Measurements from ENCODE around the gene FARS2.

FARS2 gene

DNA sequence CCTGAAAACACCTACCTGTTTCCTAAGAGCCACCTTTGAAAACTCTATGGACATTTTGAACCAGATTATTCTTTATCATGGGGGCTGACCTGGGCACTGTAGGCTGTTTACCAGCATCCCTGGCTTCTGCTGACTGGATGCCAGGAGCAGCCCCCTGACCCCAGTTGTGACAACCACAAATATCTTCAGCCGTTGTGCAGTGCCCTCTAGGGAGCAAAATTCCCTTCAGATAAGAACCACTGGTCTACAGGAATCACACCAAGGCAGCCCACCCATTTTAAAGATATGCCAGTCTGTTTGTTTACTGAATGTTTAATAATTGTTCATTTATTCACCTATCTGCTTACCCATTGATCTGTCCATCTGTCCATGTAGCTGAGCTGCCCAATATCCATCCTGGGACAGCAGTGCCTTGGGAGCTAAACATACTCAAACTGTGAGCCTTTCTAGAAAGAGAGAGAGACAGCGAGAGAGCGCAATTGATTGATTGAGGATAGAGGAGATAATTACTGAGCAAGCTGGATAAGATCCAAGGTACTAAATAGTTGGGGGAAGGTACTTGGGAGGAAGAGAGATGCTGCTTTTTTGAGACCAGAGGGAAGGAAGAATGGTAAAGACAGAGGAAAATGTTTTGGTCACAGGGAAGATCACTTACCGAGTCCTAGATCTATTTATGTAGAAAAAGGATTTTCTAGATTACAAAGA is 468.7 kb downstream of the FARS2 start:
- no peaks in the 10 kb centered on the region for H3K36me3 ChIP-seq (ENCODE audit: control insufficient read depth, insufficient read depth, low read length)
- no peaks in the 10 kb centered on the region for H3K9me3 ChIP-seq (ENCODE audit: control insufficient read depth, low read length)
- WGBS, 2 experiments = 89% methylated on average over 4 of the region's 4 CpGs
- H3K27ac ChIP-seq (ENCODE audit: insufficient read depth, low read depth, low read length, poor library complexity, severe bottlenecking) = no peak overlapping the region
- no peaks in the 10 kb centered on the region for H3K27me3 ChIP-seq (ENCODE audit: control insufficient read depth, insufficient read depth, low read length, poor library complexity, severe bottlenecking)
- H3K4me1 ChIP-seq (ENCODE audit: control insufficient read depth, insufficient read depth, low read length) = no peaks in the 10 kb centered on the region
- H3K4me3 ChIP-seq (ENCODE audit: insufficient read depth, low read depth, low read length) = no peak overlapping the region

DNA sequence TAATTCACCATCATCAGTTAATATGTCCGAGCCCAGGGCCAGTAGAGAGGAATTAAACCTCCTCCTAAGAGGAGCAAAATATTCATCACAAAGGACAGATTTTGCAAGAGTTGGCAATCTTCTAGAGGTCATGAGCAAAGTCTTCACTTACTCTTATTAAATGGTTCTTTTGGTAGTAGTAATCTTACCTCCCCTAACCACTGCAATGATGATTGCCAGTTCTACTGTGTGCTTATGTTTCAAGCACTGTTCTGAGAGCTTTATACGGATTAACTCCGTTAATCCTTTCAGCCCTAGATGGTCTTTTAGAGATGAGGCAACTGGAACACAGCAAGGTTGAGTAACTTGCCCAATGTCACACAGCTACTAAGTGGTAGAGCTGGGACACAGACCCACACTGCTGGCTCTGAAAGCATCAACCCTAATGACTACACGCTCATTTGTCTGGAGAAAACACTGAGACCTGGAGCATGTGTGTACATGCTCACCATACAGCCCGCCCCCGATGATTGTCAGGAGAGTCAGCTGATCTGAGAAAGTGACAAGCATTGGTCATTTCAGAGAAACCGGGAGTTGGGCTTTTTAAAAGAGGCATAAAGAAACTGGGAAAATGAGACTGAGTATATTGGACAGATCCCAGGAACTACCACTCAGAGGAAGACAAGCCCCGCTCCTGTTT is 469.4 kb downstream of the FARS2 start:
- no peak overlapping the region for H3K27ac ChIP-seq (ENCODE audit: insufficient read depth, low read depth, low read length, poor library complexity, severe bottlenecking)
- H3K4me3 ChIP-seq (ENCODE audit: insufficient read depth, low read depth, low read length) = no peak overlapping the region
- 91 to 93% methylated on average over 8 of the region's 8 CpGs for WGBS, 2 experiments

GRCh38 chr6:5731435-5731834 is 470.1 kb downstream of the FARS2 start:
- Histone ChIP-seq H3K4me3 (ENCODE audit: insufficient read depth, low read depth, low read length) (no peak overlapping the region), H3K27ac (ENCODE audit: insufficient read depth, low read depth, low read length, poor library complexity, severe bottlenecking) (no peak overlapping the region), H3K9me3 (ENCODE audit: control insufficient read depth, low read length) (no peaks in the 10 kb centered on the region), H3K36me3 (ENCODE audit: control insufficient read depth, insufficient read depth, low read length) (no peaks in the 10 kb centered on the region), H3K4me1 (ENCODE audit: control insufficient read depth, insufficient read depth, low read length) (no peaks in the 10 kb centered on the region), H3K27me3 (ENCODE audit: control insufficient read depth, insufficient read depth, low read length, poor library complexity, severe bottlenecking) (no peaks in the 10 kb centered on the region)
- WGBS, 2 experiments = 94 to 95% methylated on average over 7 of the region's 7 CpGs

More for the DNA sequence above, 469.4 kb downstream of the FARS2 start:
- Histone ChIP-seq H3K36me3 (ENCODE audit: control insufficient read depth, insufficient read depth, low read length) (no peaks in the 10 kb centered on the region), H3K27me3 (ENCODE audit: control insufficient read depth, insufficient read depth, low read length, poor library complexity, severe bottlenecking) (no peaks in the 10 kb centered on the region), H3K9me3 (ENCODE audit: control insufficient read depth, low read length) (no peaks in the 10 kb centered on the region), H3K4me1 (ENCODE audit: control insufficient read depth, insufficient read depth, low read length) (no peaks in the 10 kb centered on the region)

DNA sequence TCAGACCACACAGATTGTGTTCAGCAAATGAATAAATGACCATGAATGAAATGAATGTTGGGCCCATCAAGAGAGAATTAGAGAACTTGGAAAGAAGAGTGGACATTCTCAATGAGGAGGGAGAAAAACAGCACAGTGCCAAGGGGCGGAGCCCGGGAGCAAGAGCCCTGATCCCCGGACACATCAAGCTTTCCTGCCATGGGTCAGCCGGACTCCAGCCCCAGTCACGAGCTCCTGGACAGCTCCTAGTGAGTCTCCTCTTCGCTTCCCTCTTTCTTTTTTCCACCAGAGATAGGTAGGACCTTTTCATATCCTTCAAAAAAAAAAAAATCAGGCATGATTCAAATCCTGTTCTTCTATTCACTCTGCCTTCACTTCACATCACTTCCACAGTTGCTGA is 471.2 kb downstream of the FARS2 start:
- H3K9me3 ChIP-seq (ENCODE audit: control insufficient read depth, low read length) = no peaks in the 10 kb centered on the region
- no peaks in the 10 kb centered on the region for H3K36me3 ChIP-seq (ENCODE audit: control insufficient read depth, insufficient read depth, low read length)
- no peaks in the 10 kb centered on the region for H3K27me3 ChIP-seq (ENCODE audit: control insufficient read depth, insufficient read depth, low read length, poor library complexity, severe bottlenecking)
- H3K27ac ChIP-seq (ENCODE audit: insufficient read depth, low read depth, low read length, poor library complexity, severe bottlenecking) = no peak overlapping the region
- 86 to 88% methylated on average over 6 of the region's 6 CpGs for WGBS, 2 experiments
- no peak overlapping the region for H3K4me3 ChIP-seq (ENCODE audit: insufficient read depth, low read depth, low read length)
- no peaks in the 10 kb centered on the region for H3K4me1 ChIP-seq (ENCODE audit: control insufficient read depth, insufficient read depth, low read length)

DNA sequence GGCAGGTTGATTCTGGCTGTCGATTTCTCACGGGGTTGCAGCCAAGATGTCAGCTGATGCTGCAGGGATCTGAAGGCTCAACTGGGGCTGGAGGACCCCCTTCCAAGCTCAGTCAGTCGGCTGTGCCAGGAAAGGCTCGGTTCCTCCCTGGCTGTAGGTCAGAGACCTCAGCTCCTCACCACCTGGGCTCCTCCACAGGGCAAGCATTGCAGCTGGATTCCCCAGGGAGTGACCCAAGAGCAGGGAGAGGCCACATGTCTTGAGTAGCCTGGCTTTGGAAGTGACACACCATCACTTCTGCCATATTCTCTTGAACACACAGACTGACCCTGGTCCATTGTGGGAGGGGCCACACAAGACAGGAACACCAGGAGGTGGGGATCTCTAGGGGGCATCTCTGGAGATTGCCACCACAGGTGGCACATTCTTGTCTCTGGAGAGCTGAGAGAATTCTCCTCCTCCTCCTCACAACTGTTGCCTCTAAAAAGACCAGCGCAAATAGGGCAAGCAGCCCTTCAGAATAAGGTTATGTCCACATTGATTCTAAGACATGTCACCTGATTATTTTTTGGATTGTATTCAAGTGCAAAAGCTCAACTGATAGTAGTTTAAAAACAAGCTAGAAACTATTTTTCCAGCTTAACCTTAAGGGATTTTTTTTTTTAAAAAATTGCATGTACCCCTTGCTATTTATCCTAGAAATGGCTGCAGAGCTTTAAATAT is 474.9 kb downstream of the FARS2 start:
- WGBS, 2 experiments = 82 to 90% methylated on average over 4 to 5 of the region's 5 CpGs
- no peaks in the 10 kb centered on the region for H3K4me1 ChIP-seq (ENCODE audit: control insufficient read depth, insufficient read depth, low read length)
- no peaks in the 10 kb centered on the region for H3K9me3 ChIP-seq (ENCODE audit: control insufficient read depth, low read length)
- H3K4me3 ChIP-seq (ENCODE audit: insufficient read depth, low read depth, low read length) = no peak overlapping the region
- no peaks in the 10 kb centered on the region for H3K36me3 ChIP-seq (ENCODE audit: control insufficient read depth, insufficient read depth, low read length)
- no peaks in the 10 kb centered on the region for H3K27me3 ChIP-seq (ENCODE audit: control insufficient read depth, insufficient read depth, low read length, poor library complexity, severe bottlenecking)
- no peak overlapping the region for H3K27ac ChIP-seq (ENCODE audit: insufficient read depth, low read depth, low read length, poor library complexity, severe bottlenecking)

DNA sequence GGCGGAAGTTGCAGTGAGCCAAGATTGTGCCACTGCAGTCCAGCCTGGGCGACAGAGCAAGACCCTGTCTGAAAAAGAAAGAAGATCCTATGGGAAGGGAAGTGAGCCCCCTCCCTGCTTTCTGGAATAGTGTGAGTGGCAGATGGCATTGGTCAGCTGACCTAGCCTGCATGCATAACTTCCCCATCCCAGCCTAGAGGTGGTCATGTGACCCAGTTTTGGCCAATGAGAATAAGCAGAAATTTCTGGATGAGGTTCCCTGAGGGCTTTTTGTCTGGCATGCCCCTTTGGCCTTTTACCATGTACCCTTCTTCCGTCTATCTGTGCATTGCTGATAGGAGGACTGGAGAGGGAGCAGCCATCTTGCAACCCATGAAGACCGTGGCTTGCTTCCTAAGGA is 476.1 kb downstream of the FARS2 start:
- Histone ChIP-seq H3K27ac (ENCODE audit: insufficient read depth, low read depth, low read length, poor library complexity, severe bottlenecking) (no peak overlapping the region), H3K9me3 (ENCODE audit: control insufficient read depth, low read length) (no peaks in the 10 kb centered on the region), H3K27me3 (ENCODE audit: control insufficient read depth, insufficient read depth, low read length, poor library complexity, severe bottlenecking) (no peaks in the 10 kb centered on the region), H3K36me3 (ENCODE audit: control insufficient read depth, insufficient read depth, low read length) (no peaks in the 10 kb centered on the region), H3K4me3 (ENCODE audit: insufficient read depth, low read depth, low read length) (no peak overlapping the region), H3K4me1 (ENCODE audit: control insufficient read depth, insufficient read depth, low read length) (no peaks in the 10 kb centered on the region)
- 92 to 96% methylated on average over 4 of the region's 4 CpGs for WGBS, 2 experiments

DNA sequence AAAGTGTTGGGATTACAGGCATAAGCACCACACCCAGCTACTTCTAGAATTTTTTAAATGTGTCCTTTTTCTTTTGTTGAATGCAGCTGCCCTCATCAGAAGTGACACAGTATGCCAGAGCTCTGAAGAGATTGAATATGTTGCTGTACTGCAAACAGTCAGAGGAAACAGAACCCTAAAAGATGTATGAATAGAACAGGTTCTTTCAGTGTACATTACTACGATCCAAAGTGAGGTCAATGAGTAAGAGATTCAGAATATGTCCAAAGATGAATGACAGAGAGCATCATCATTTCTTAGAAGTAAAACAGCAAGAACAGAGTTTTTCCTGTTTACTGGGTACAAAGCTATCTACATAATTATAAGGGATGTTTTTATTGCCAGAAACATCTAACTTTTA is 476.9 kb downstream of the FARS2 start:
- WGBS, 2 experiments = 97 to 100% methylated on average over 1 of the region's 1 CpG
- no peaks in the 10 kb centered on the region for H3K9me3 ChIP-seq (ENCODE audit: control insufficient read depth, low read length)
- no peaks in the 10 kb centered on the region for H3K36me3 ChIP-seq (ENCODE audit: control insufficient read depth, insufficient read depth, low read length)
- no peaks in the 10 kb centered on the region for H3K4me1 ChIP-seq (ENCODE audit: control insufficient read depth, insufficient read depth, low read length)
- H3K4me3 ChIP-seq (ENCODE audit: insufficient read depth, low read depth, low read length) = no peak overlapping the region
- no peaks in the 10 kb centered on the region for H3K27me3 ChIP-seq (ENCODE audit: control insufficient read depth, insufficient read depth, low read length, poor library complexity, severe bottlenecking)
- H3K27ac ChIP-seq (ENCODE audit: insufficient read depth, low read depth, low read length, poor library complexity, severe bottlenecking) = no peak overlapping the region

- Histone ChIP-seq H3K9me3 (ENCODE audit: control insufficient read depth, low read length) (no peaks in the 10 kb centered on the region), H3K27ac (ENCODE audit: insufficient read depth, low read depth, low read length, poor library complexity, severe bottlenecking) (no peak overlapping the region), H3K36me3 (ENCODE audit: control insufficient read depth, insufficient read depth, low read length) (no peaks in the 10 kb centered on the region), H3K4me1 (ENCODE audit: control insufficient read depth, insufficient read depth, low read length) (no peaks in the 10 kb centered on the region), H3K4me3 (ENCODE audit: insufficient read depth, low read depth, low read length) (no peak overlapping the region), H3K27me3 (ENCODE audit: control insufficient read depth, insufficient read depth, low read length, poor library complexity, severe bottlenecking) (no peaks in the 10 kb centered on the region)
- 96 to 97% methylated on average over 5 of the region's 5 CpGs for WGBS, 2 experiments
These were observed 483.2 kb downstream of the FARS2 start for GRCh38 chr6:5744497-5744896.

- H3K4me3 ChIP-seq (ENCODE audit: insufficient read depth, low read depth, low read length) = no peak overlapping the region
- H3K27ac ChIP-seq (ENCODE audit: insufficient read depth, low read depth, low read length, poor library complexity, severe bottlenecking) = no peak overlapping the region
- no peaks in the 10 kb centered on the region for H3K9me3 ChIP-seq (ENCODE audit: control insufficient read depth, low read length)
- no peaks in the 10 kb centered on the region for H3K4me1 ChIP-seq (ENCODE audit: control insufficient read depth, insufficient read depth, low read length)
- H3K36me3 ChIP-seq (ENCODE audit: control insufficient read depth, insufficient read depth, low read length) = no peaks in the 10 kb centered on the region
- 100% methylated on average over 2 of the region's 2 CpGs for whole genome bisulfite sequencing, 2 experiments
- H3K27me3 ChIP-seq (ENCODE audit: control insufficient read depth, insufficient read depth, low read length, poor library complexity, severe bottlenecking) = no peaks in the 10 kb centered on the region
These were observed 483.8 kb downstream of the FARS2 start for GRCh38 chr6:5745081-5745480.

- H3K27ac ChIP-seq (ENCODE audit: insufficient read depth, low read depth, low read length, poor library complexity, severe bottlenecking) = no peak overlapping the region
These were observed 484.9 kb downstream of the FARS2 start for GRCh38 chr6:5746053-5746758.

More at GRCh38 chr6:5746053-5746758, 484.9 kb downstream of the FARS2 start:
- no peaks in the 10 kb centered on the region for H3K9me3 ChIP-seq (ENCODE audit: control insufficient read depth, low read length)
- 72 to 77% methylated on average over 12 of the region's 12 CpGs for WGBS, 2 experiments
- no peaks in the 10 kb centered on the region for H3K27me3 ChIP-seq (ENCODE audit: control insufficient read depth, insufficient read depth, low read length, poor library complexity, severe bottlenecking)
- H3K36me3 ChIP-seq (ENCODE audit: control insufficient read depth, insufficient read depth, low read length) = no peaks in the 10 kb centered on the region
- no peaks in the 10 kb centered on the region for H3K4me1 ChIP-seq (ENCODE audit: control insufficient read depth, insufficient read depth, low read length)
- H3K4me3 ChIP-seq (ENCODE audit: insufficient read depth, low read depth, low read length) = no peak overlapping the region
